K562 (cell line): ENCODE data around the gene CD69. TPM values are rescaled to one million over a fixed set of nuclear protein-coding genes. Genes with fewer than 3 reads are reported as not detected.

Experiments used
- ARID2 ChIP-seq: fragments of 450-650 bp; IDR thresholded peaks from 2 replicates; pipeline ENCODE4 v1.6.1; 2017; ENCODE audit warnings: antibody characterized with exemption, mild to moderate bottlenecking
- BCL6 ChIP-seq: fragments of 250-450 bp; sonication (Bioruptor Pico); IDR thresholded peaks from 2 replicates; pipeline ENCODE4 v1.4.0; 2020
- BDP1 ChIP-seq: IDR thresholded peaks from 3 replicates; pipeline ENCODE4 v1.6.1; 2011; ENCODE audit not compliant: insufficient read length, insufficient read depth
- CBX5 ChIP-seq: IDR thresholded peaks from 2 replicates; pipeline ENCODE4 v1.6.1; 2014; ENCODE audit warnings: low read depth, borderline replicate concordance
- CREB3 ChIP-seq: fragments of 450-650 bp; conservative IDR thresholded peaks from 2 replicates; pipeline ENCODE4 v1.6.1; 2016; ENCODE audit warnings: missing genetic modification characterization, low read depth, mild to moderate bottlenecking, missing compliant biosample characterization, moderate library complexity
- ELK3 ChIP-seq: fragments of 450-650 bp; formaldehyde crosslinking; IDR thresholded peaks from 2 replicates; pipeline ENCODE4 v1.4.0; 2020; ENCODE audit warnings: mild to moderate bottlenecking
- FOS ChIP-seq: IDR thresholded peaks from 3 replicates; pipeline ENCODE4 v1.6.1; 2011; ENCODE audit not compliant: insufficient read length; ENCODE audit errors: extremely low read depth
- FOXO4 ChIP-seq: fragments of 450-650 bp; formaldehyde crosslinking; IDR thresholded peaks from 2 replicates; pipeline ENCODE4 v1.4.0; 2020; ENCODE audit warnings: mild to moderate bottlenecking, moderate library complexity
- NFIC ChIP-seq: fragments of 450-650 bp; IDR thresholded peaks from 2 replicates; pipeline ENCODE4 v1.6.1; 2017; ENCODE audit warnings: mild to moderate bottlenecking, inconsistent platforms
- PHTF2 ChIP-seq: fragments of 250-450 bp; sonication (Bioruptor Pico); IDR thresholded peaks from 2 replicates; pipeline ENCODE4 v1.5.0; 2021; ENCODE audit warnings: mild to moderate bottlenecking
- RUNX1 ChIP-seq: sonication (generic); IDR thresholded peaks from 2 replicates; pipeline ENCODE4 v1.6.1; 2016; ENCODE audit warnings: antibody characterized with exemption, low read depth
- SETDB1 ChIP-seq: IDR thresholded peaks from one replicate; pipeline ENCODE4 v1.6.1; 2012; ENCODE audit warnings: low read length, control low read depth, inconsistent platforms
- SIN3A ChIP-seq, 2 experiments: fragments of 150-350 bp in 1 of 2; IDR thresholded peaks; 2 replicates each; pipeline ENCODE4 v1.6.1; 2011 to 2016; ENCODE audit warnings: borderline replicate concordance in 2 of 2, low read depth in 2 of 2, low read length in 2 of 2, mild to moderate bottlenecking in 2 of 2, moderate library complexity in 2 of 2; ENCODE audit not compliant: control insufficient read depth in 1 of 2
- SMARCA4 ChIP-seq: fragments of 450-650 bp; IDR thresholded peaks from 2 replicates; pipeline ENCODE4 v1.6.1; 2016
- SRSF3 ChIP-seq: fragments of 200-400 bp; formaldehyde crosslinking; IDR thresholded peaks from 2 replicates; pipeline ENCODE4 v1.6.1; 2016; ENCODE audit warnings: mild to moderate bottlenecking, low read length, moderate library complexity; ENCODE audit not compliant: insufficient read depth
- TAL1 ChIP-seq: fragments of 450-650 bp; IDR thresholded peaks from 2 replicates; pipeline ENCODE4 v1.6.1; 2016; ENCODE audit warnings: mild to moderate bottlenecking
- TCF3 ChIP-seq: sonication (generic); formaldehyde crosslinking; IDR thresholded peaks from 2 replicates; pipeline ENCODE4 v1.4.0; 2020; ENCODE audit warnings: mild to moderate bottlenecking, missing genetic modification reagents
- TOE1 ChIP-seq, 2 experiments: fragments of 450-650 bp in 1 of 2; sonication (generic) in 1 of 2; formaldehyde crosslinking in 1 of 2; IDR thresholded peaks; 2 replicates each; pipeline versions ENCODE4 v1.7.1 to v1.8.0; 2016 to 2022; ENCODE audit warnings: borderline replicate concordance in 2 of 2, mild to moderate bottlenecking in 2 of 2, antibody characterized with exemption in 1 of 2, inconsistent platforms in 1 of 2, low read depth in 1 of 2, missing genetic modification reagents in 1 of 2, moderate library complexity in 1 of 2
- ZBTB17 ChIP-seq: fragments of 450-650 bp; formaldehyde crosslinking; IDR thresholded peaks from 2 replicates; pipeline ENCODE4 v1.4.0; 2020; ENCODE audit warnings: mild to moderate bottlenecking
- ZBTB8A ChIP-seq: fragments of 450-650 bp; IDR thresholded peaks from 2 replicates; pipeline ENCODE4 v1.6.1; 2018; ENCODE audit warnings: mild to moderate bottlenecking, moderate library complexity; ENCODE audit not compliant: partially characterized antibody
- ZFP30 ChIP-seq: fragments of 250-450 bp; sonication (Bioruptor Pico); IDR thresholded peaks from 2 replicates; pipeline ENCODE4 v1.8.0; 2022; ENCODE audit warnings: moderate library complexity, mild to moderate bottlenecking, inconsistent platforms, borderline replicate concordance
- ZNF395 ChIP-seq: fragments of 200-800 bp; sonication (Bioruptor generic); IDR thresholded peaks from 2 replicates; pipeline ENCODE4 v1.6.1; 2017; ENCODE audit warnings: missing genetic modification characterization, missing compliant biosample characterization
- ZNF75A ChIP-seq: fragments of 450-650 bp; formaldehyde crosslinking; IDR thresholded peaks from 2 replicates; pipeline ENCODE4 v1.4.0; 2020; ENCODE audit warnings: mild to moderate bottlenecking
- ZNF764 ChIP-seq: fragments of 250-450 bp; sonication (Bioruptor Pico); IDR thresholded peaks from 2 replicates; pipeline ENCODE4 v1.4.0; 2020; ENCODE audit warnings: low read depth, mild to moderate bottlenecking, moderate library complexity
- polyA plus RNA-seq, 8 experiments: library from polyadenylated mRNA; depleted of rRNA in 4 of 8; stranded (reverse) in 5 of 8; unstranded in 3 of 8; fragments of >200 nt; fragmentation: Nextera tagmentation in 2 of 8; fragmentation: Illumina TruSeq in 1 of 8; extraction: Ambion mirVana in 2 of 8; extraction: Trizol in 1 of 8; gene quantifications; 2 replicates each; pipeline versions ENCODE4 v1.2.1 to v1.2.3, GENCODE V29; 2011 to 2014; ENCODE audit warnings: inconsistent platforms in 1 of 8, missing spikeins in 1 of 8
- total RNA-seq, 7 experiments: library from RNA; depleted of rRNA in 6 of 7; stranded (reverse); fragments of >200 nt in 6 of 7; fragmentation: Illumina TruSeq in 2 of 7; extraction: Trizol in 2 of 7; gene quantifications; 2 replicates each; pipeline versions ENCODE4 v1.2.1 to v1.2.3, GENCODE V29; 2011 to 2021; ENCODE audit warnings: low replicate concordance in 1 of 7

CD69 gene
- total and polyA plus RNA-seq, 9 of the 15 experiments (the other 6 are each of a cell fraction or from before 2014, with no cell fraction given), result 11.7 to 243 (median 54.4) TPM

- TF ChIP-seq ELK3 (CRISPR knock-in tag), result no peak
- TF ChIP-seq FOS, result no peak
- no peak for TF ChIP-seq BDP1
- peak; percentile 17; the same call in 1 of the 2 replicates for TF ChIP-seq NFIC
- no peak for TF ChIP-seq ZNF75A (CRISPR knock-in tag)
- no peak for TF ChIP-seq CREB3 (tag)
- no peak for TF ChIP-seq ZNF395
- TF ChIP-seq SETDB1, result no peak
- no peak for TF ChIP-seq RUNX1
- TF ChIP-seq PHTF2 (CRISPR knock-in tag), result no peak
- peak in 1 of 2 experiments; percentile 95; a peak in 1 of 4 replicates for TF ChIP-seq SIN3A (IDR thresholded peaks at IDR 0.05; ENCODE audit: borderline replicate concordance in 2 of 2, control insufficient read depth in 1 of 2, low read depth in 2 of 2, low read length in 2 of 2)
- no peak for TF ChIP-seq TAL1
- no peak for TF ChIP-seq TOE1 (IDR thresholded peaks at IDR 0.05; ENCODE audit: borderline replicate concordance)
- no peak for TF ChIP-seq TOE1 (CRISPR knock-in tag; IDR thresholded peaks at IDR 0.05; ENCODE audit: borderline replicate concordance, low read depth)
- no peak for TF ChIP-seq CBX5
- TF ChIP-seq ZNF764 (CRISPR knock-in tag), result no peak
- TF ChIP-seq TCF3 (CRISPR knock-in tag), result no peak
- TF ChIP-seq SRSF3, result no peak
- no peak for TF ChIP-seq ZBTB8A
- TF ChIP-seq ZFP30 (CRISPR knock-in tag), result no peak
- TF ChIP-seq SMARCA4, result no peak
- no peak for TF ChIP-seq BCL6 (CRISPR knock-in tag)
- TF ChIP-seq ZBTB17 (CRISPR knock-in tag), result peak; percentile 46; the same call in 1 of the 2 replicates
- peak; percentile 73 for TF ChIP-seq FOXO4 (CRISPR knock-in tag)
- TF ChIP-seq ARID2, result no peak
These were observed 9.2 kb downstream of the CD69 start (continued) for GRCh38 chr12:9751204-9752144.
